ENCODE data around the gene RNF213.

- TF ChIP-seq KDM1A (IDR thresholded peaks at IDR 0.05; ENCODE audit: borderline replicate concordance), result no peak
- TF ChIP-seq MAX (IDR thresholded peaks at IDR 0.05; ENCODE audit: low read depth, low read length), result no peak
- no peak for TF ChIP-seq CTCF (IDR thresholded peaks at IDR 0.05 in 2 of 3, conservative IDR thresholded peaks at IDR 0.05 in 1 of 3; ENCODE audit: control insufficient read depth in 2 of 3, extremely low read depth in 1 of 3, insufficient read depth in 1 of 3, low read depth in 3 of 3, low read length in 3 of 3)
Measured at GRCh38 chr17:80386341-80386740, 125.7 kb downstream of the RNF213 start.

Data from GM12878 (cell line).